GM19468 (cell line): ENCODE data around the gene LHPP.
"Not testable (repeated sequence)": the region's sequence is repeated elsewhere in the genome, so short reads cannot be mapped to it uniquely, and the experiment has no call there.

Source experiments
- ATAC-seq: cut with Tn5 transposase; IDR thresholded peaks from one replicate; pipeline ENCODE4 v1.9.1; 2021; ENCODE audit warnings: mild to moderate bottlenecking, moderate library complexity, moderate number of reproducible peaks; ENCODE audit not compliant: unreplicated experiment; ENCODE audit errors: extremely low read depth

Gene LHPP

DNA sequence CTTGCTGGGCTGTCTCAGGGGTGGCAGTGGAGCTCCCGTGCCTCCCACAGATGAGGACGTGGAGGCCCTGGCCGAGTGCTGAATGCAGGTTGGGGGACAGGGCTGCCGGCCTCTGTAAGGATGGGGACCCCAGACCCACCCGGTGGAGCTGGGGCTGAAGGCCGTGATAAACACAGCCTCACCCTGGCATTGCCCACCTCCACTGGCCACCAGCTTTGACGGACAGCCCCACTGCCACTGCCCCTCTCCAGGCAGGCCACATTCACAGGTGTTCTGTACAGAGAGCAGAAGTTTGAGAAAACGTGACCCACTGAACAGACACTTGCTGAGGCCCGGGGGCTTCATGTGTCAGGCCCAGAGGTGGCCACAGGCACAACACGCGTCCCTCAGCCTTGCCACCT is 126.2 kb downstream of the LHPP start:
- no peak for ATAC-seq

DNA sequence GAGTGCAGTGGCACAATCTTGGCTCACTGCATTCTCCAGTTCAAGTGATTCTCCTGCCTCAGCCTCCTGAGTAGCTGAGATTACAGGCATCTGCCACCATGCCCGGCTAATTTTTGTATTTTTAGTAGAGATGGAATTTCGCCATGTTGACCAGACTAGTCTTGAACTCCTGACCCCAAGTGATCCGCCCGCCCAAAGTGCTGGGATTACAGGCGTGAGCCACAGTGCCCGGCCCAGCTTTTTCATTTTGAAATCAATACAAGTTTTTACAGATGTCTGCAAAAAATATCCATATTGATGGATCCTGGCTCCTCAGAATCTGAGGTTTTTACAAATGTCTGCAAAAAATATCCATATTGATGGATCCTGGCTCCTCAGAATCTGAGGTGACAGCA is 126.7 kb downstream of the LHPP start:
- not testable (repeated sequence) for ATAC-seq

DNA sequence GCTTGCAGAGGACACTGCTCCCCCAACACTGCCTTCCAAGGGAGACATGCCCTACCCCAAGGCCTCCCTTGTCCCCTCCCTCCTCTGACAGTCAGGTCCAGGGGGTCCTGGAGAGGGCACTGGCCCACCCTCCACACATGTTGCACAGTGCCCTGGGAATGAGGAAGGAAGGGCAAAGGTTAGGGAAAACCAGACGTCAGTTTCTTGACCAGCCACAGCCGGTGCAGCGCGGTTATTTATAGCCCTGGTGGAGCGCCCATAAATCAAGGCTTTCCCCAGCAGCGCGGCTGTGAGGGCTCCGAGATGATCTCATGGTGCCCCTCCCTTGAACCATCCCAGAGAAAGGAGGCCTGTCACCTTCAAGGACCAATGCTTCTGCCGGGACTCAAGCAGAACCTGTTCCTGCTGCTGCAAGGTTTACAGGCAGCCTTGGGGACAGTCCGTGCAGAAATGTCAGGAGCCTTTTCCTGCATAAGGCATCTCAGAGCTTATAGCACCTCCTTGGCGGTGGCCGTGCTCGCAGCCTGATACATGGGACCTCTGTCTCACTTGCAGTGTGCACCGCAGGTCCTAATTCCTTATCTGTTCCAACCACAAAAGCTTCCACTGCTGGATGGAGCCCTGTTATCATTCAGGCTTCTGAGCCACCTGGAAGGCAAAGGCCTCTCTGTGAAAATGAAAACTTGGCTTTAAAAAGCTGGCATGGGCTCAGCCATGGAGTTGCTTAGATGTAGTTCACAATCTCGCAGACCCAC is 127.3 kb downstream of the LHPP start:
- ATAC-seq: no peak

DNA sequence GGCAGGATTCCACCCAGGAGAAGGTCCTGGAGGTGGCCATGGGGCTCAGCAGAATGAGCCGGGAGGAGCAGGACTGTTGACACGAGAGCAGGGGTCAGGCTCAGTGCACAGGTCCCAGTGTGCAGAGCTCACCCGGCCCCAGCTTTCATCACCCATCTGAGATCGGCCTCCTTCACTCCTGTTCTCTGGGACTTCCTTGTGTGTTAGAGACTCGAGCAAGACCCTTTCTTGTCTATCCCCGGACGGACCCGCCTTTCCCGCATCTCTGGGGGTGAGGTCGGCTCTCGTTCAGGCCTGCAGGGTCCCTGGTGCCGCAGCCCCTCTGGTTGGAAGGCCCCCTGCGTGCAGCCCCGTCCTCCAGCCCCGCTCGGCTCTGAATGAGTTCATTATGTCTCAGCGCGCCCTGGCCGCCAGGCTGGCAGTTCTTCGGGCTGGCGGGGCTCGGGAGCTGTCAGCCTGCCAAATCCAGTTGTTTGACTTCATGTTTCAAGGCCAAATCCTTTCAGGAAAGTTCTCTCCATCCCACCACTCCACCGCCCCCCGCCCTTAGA is 127.9 kb downstream of the LHPP start:
- ATAC-seq: no peak

DNA sequence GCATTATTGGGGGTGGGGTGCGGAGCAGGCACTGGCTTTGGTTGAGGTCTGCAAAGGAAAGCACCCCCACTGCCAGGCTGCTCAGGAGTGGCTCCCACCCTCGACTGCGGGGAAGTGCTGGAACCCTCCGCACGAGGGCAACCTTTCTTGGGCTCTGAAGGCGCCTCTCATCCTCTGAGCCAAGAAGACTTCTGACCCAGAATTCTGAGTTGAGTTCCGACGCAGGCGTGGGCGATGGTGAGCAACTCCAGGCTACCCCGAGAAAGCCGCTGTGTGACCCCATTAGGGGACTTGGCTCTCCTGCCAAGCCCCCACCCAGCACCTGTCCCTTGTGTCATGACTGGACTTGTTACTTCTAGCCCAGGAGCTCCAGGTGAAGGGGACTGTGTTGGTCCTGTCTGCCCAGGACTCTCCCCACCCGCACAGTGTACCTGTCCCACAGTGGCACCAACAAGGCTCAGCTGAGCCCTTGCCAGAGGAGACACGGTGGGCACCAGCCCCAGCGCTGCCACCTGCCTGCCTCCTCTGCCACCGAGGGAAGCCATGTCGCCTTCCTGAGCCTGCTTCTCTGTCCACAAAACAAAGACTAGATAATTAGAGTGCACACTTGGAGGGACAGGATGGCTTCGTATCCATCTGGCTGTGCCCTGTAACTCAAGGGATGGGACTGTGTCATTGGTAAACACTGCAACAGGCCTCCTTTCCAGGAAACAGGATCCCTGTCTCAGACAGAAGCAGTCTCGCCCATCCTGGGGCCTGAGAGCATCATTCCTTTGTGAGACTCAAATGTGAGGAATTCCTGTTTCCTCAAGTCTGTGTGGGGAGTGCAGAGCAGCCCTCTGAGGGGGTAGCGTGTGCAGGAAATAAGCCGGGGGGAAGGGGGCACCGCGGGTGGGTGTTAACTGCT is 128.8 kb downstream of the LHPP start:
- no peak for ATAC-seq

DNA sequence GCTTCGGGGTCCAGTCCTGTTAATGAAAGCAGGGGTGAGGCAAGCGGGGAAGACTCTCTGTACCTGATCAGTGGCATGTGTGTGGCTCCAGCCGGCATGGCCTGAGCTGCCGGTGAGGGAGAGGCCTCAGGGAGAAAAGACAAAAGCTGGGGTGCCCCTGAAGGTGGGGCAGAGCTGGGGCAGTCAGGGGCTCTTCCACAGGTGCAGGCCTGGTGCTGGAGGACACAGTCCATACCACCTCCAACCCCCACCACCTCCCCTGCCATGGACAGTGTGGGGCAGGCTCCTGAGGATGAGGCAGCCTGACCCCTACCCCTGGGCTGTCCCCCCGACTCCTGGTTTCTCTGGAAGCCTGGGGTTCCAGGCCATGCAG is 129.5 kb downstream of the LHPP start:
- ATAC-seq: no peak

DNA sequence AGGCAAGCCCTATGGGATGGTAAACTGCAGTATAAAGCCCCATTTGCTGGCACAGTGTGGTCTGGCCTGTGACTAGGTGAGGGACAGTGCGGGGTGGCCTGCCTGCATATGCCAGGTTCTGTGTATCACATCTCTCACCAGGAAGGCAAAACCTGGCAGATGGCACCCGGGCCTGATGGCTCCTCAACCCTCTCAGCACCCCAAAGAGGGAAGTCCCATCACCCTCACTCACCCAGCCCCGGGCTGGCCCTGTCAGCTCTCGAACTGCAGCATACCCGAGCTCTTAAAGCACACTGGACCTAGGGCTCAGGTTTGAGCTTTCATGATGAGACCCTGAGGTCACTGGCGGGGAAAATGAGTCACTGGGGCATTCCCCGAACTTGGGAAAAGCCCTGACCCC is 130.5 kb downstream of the LHPP start:
- ATAC-seq: no peak

DNA sequence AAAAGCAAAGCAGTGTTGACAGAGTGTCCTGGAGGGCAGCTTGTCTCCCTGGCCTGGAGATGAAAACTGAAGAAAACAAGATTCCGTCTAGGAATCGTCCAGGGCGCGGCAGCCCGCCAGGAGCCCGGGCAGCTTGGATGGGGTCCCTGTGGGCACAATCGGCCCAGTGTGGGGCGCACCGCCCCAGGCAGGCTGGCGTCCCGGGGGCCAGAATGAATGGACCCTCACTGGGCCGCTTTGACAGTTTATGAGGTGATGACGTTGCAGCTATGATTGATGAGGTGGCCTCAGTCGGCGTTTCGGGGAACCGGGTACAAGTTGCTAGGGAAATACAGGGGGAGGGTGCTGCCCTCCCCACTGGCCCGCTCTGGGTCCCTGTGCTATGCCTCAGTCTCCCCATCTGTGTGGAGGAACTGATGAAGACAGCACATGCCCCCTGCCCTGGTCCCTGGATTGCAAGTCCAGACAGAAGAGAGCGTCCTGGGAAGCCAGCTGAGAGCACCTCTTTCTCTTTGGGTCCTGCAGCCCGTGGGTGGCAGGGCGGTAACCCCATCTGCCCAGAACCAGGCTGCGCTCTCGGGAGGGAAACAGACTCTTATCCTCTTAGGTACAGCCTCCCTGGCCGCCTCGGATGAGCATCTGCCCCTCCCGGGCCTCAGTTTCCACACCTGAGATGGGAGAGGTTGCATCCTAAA is 131.3 kb downstream of the LHPP start:
- ATAC-seq: no peak

DNA sequence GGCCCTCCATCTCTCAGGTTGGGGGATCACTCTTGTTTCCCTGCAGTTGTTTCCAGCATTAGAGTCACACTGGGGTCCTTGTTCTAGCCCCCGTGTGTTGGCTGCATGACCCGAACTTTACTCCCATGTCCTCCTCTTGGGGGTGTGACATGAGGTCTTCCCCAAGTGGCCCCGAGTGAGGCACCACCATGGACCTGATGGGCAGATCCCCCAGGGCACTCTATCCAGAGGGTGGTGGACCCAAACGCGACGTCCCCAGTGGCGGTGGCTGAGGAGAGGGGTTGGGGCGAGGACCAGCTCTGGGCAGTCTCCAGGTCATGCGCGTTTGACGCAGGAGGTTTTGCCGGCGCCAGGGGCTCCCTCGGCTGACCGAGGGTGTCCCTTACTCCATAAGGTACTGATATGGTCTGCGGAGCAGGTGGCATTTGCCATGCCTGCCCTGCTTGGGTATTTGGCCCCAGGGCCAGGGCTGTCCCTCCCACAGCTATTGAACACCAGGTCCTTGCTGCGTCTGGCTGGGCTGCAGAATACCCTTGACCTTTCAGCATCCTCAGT is 131.9 kb downstream of the LHPP start:
- ATAC-seq: no peak

DNA sequence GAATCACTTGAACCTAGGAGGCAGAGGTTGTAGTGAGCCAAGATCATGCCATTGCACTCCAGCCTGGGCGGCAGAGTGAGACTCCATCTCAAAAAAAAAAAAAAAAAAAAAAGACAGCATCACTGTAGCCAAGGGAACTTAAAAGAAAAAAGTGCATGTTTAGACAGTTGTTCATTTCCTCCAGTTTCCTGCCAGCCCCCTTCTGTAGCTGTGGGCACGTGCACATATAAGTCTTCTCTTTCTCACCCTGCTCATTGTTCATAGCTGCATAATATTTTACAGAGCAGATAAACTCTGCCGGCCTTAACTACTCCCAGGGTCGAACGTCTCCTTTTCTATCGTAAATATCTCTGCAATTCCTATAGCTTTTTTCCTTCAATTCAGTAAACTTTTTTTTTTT is 132.6 kb downstream of the LHPP start:
- ATAC-seq: no peak

DNA sequence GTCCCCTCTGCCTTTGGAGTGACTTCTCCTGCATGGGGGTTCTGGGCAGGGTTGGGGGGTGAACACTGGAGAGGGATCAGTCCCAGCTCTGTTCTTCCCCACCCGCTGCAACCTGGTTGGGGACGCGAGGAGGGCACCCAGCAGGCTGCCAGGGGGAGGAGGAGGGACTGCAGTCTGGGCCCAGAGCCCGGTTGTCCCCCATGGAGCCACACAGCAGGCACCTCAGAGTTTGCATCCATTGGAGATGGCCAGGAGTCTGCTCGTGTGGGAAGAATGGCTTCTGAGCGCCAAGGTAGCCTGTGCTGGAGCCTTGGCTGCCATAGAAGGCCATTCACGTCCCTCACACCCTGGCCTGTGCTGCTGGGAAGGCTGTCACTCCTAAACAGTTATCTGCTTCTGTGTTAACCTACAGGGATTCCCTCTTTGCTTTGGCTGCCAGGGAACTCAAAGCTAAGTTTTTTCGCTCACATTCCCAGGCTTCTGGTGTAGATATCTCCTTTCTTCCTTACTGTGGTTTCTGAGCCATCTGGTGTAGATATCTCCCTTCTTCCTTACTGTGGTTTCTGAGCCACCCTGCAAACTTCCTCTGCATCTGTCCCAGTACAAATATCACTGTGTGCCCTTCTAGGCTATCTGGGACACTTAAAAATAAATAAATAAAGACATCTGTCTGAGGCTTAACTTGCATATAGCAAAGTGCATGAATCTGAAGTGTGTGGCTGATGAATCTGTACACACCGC is 133.7 kb downstream of the LHPP start:
- ATAC-seq: no peak

DNA sequence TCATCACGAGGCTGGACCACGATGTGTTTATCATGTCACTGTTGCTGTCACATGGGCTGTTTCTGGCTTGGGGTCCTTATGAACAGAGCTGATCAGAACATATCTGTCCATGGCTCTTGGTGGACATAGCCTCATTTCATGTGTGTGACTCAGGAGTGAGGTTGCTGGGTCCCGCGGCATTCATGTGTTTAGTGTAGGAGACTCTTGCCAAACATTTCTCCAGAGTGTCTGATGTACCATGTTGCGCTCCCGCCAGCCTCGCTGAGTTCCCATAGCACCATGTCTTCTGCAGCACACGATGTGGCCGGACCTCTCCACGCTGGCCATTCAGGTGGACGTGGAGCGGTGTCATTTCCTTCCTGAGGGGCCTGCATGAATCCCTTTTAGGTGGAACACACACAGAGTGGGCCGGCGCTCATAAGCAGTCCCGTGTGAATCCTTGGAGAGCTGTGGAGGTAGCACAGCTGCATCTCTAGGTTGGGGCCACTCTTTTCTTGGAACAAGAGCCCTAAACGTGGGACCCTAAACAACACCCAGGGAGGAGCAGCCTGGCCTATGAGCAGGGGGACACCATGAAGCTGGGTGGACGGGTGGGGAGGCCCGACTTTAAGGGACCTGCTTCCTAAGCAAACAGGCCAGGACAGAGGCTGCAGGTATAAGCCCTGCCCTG is 134.6 kb downstream of the LHPP start:
- no peak for ATAC-seq

DNA sequence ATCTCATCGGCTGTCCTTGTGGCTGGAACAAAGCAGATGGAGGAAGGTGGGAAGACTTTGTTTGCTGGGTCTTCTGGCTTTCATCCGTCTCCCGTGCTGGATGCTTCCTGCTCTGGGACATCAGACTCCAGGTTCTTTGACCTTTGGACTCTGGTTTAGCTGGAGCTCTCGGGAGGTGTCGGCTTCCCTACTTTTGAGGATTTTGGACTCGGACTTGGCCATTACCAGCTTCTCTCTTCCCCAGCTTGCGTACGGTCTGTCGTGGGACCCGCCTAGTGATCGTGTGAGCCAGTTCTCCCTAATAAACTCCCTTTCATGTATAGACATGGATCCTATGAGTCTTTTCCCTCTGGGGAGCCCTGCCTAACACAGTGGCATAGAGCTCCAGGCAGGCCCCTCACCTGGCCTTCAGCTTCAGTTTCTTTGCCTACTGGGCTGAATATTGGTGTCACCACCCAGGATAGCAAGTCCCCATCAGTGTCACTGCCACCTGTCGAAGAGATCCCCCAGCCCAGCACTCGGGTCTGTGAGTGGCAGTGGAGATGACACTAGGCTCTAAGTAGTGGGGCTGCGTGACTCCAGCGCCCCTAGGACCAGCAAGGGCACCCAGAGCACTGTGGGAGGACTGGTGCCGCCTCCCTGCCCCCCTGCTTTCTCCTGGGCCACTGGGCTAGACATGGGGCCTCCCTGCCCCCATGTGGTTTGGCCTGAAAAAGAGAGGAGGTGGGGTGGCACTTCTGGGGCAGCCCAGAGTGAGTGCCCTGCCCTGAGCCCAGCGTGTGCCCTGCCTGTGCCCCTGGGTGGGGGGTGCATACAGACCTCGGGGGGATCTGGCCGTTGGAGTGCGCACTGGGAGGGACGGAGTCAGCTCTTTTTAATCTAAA is 135.6 kb downstream of the LHPP start:
- no peak for ATAC-seq

DNA sequence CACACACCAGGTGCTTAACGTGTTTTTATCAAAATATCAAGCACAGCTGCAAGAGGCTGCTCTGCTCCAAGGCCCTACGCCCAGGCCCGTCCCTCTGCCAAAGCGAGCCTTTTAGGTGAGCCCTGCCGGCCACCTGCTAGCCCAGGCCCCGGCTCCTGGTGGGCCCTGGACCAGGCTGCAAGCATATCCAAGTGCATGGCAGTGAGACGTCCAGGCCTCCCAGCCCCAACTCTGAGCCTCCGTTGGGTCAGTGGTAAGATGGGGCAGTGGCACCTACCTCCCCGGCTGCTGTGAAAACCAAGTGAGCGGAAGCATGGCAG is 136.2 kb downstream of the LHPP start:
- ATAC-seq: no peak

DNA sequence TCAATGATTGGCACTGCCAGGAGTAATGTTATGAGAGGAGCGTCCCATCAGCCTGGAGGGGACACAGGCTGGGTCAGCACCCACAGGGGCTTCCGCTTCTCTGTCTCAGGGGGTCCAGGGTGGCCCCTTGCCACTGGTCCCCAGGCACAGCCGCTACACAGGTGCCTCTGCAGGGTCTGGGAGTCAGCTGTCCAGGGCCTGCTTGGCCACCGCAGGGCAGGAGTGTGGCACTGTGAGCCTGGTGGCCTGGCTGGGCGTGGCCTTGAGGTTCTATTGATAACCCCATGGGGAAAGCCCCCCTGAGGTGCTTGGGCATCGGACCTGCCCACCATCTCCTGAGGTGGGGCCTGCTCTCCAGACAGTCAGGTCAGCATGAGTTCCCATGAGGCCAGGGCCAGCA is 136.6 kb downstream of the LHPP start:
- no peak for ATAC-seq

DNA sequence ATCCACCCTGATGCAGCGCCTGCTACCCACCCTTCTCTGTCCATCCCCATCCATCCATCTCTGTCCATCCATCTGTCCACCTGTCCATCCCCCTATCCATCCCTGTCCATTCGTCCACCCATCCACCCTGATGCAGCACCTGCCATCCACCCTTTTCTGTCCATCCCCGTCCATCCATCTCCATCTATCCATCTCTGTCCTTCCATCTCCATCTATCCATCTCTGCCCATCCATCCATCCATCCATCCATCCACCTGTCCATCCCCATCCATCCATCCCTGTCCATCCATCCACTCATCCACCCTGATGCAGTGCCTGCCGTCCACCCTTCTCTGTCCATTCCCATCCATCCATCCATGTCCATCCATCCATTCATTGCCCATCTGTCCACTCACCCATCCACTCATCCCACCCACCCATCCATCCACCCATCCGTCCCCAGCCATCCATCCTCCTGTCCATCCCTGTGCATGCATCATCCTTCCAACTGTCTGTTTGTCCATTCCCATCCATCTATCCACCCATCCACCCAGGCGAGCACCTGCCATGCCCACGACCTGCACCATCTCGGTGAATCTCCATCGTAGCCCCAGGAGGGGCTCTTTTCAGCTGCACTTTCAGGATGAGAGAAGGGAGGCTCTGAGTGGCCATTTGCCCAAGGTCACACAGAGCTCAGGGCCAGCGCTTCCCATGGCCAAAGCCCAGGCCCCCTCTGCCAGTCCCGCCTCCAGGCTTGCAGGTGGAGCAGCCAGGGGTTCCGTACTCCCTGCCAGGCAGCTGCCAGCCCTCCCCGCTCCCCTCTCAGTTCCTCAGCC is 137.4 kb downstream of the LHPP start:
- ATAC-seq: no peak

DNA sequence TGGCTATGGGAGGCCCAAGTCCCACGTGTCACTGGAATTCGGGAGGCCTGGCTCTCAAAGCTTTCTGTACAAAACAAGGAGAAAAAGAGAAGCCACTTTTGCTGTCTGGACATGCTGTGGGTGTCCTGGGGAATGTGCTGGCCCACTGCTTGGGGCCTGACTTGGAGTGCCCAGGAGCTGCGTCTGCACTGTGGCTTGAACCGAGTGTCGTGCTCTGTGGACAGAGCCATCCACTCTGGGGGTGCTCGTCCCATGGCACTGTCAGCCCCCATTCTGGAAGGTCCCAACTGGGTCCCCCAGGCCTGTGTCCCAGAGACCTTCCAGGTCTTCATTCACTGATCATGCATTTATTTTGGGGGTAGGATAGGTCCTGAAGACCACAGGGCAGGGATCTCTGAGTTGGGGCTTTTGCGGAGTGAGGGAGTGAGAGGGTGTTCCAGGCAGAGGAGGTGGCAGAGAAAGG is 138.0 kb downstream of the LHPP start:
- no peak for ATAC-seq
